RWPE2 (cell line): ENCODE results near the gene CBFA2T3.

Experiments
- ATAC-seq: fragments of 200-7000 bp; cut with Tn5 transposase; 3 replicates; pipeline ENCODE4 v1.9.1; 2021; ENCODE audit warnings: low read depth
- DNase-seq: peaks from one replicate; pipeline ENCODE4 v3.0.0-alpha.2; 2020; ENCODE audit warnings: low spot score
- H3K27ac ChIP-seq: fragments of 450-650 bp; 2 replicates; pipeline ENCODE4 v1.5.1; 2017; ENCODE audit warnings: mild to moderate bottlenecking; ENCODE audit not compliant: poor library complexity, severe bottlenecking
- H3K27me3 ChIP-seq: fragments of 250-450 bp; sonication (Bioruptor Pico); 2 replicates; pipeline ENCODE4 v1.5.1; 2021; ENCODE audit warnings: mild to moderate bottlenecking, moderate library complexity; ENCODE audit not compliant: insufficient read depth, poor library complexity, severe bottlenecking
- H3K36me3 ChIP-seq: fragments of 250-450 bp; sonication (Bioruptor Pico); 2 replicates; pipeline ENCODE4 v1.5.1; 2020; ENCODE audit warnings: low read depth, mild to moderate bottlenecking, moderate library complexity
- H3K4me1 ChIP-seq: fragments of 250-450 bp; sonication (Bioruptor Pico); 2 replicates; pipeline ENCODE4 v1.5.1; 2021; ENCODE audit warnings: mild to moderate bottlenecking, moderate library complexity; ENCODE audit not compliant: insufficient read depth, poor library complexity, severe bottlenecking
- H3K4me3 ChIP-seq: fragments of 250-450 bp; sonication (Bioruptor Pico); 2 replicates; pipeline ENCODE4 v1.5.1; 2021; ENCODE audit warnings: mild to moderate bottlenecking, moderate library complexity; ENCODE audit not compliant: severe bottlenecking
- H3K9me3 ChIP-seq: fragments of 250-450 bp; sonication (Bioruptor Pico); 2 replicates; pipeline ENCODE4 v1.5.1; 2021; ENCODE audit warnings: mild to moderate bottlenecking, moderate library complexity; ENCODE audit not compliant: severe bottlenecking
- CTCF ChIP-seq: fragments of 450-650 bp; IDR thresholded peaks from one replicate; pipeline ENCODE4 v1.5.1; 2017; ENCODE audit warnings: mild to moderate bottlenecking, moderate library complexity; ENCODE audit not compliant: poor library complexity, severe bottlenecking

The CBFA2T3 gene

DNA sequence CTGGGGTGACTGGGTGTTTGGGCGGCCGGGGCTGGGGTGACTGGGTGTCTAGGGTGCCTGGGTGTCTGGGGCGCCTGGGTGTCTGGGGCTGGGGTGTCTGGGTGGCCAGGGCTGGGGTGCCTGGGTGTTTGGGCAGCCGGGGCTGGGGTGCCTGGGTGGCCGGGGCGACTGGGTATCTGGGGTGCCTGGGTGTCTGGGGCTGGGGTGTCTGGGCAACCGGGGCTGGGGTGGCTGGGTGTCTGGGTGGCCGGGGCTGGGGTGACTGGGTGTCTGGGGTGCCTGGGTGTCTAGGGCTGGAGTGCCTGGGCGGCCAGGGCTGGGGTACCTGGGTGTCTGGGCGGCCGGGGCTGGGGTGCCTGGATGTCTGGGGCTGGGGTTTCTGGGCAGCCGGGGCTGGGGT lies 151.9 kb downstream of the CBFA2T3 start:
- DNase-seq (no peak), ATAC-seq (no peak)
- no peaks in the 10 kb centered on the region for H3K36me3 ChIP-seq
- no peaks in the 10 kb centered on the region for H3K27me3 ChIP-seq
- TF ChIP-seq CTCF: no peak
- H3K27ac ChIP-seq: no peak overlapping the region
- no peaks in the 10 kb centered on the region for H3K4me1 ChIP-seq
- H3K9me3 ChIP-seq: no peaks in the 10 kb centered on the region
- H3K4me3 ChIP-seq: no peak overlapping the region
